Uterus (tissue), 4 donors: ENCODE measurements around the gene EMILIN2. TPM values are rescaled to one million over a fixed set of nuclear protein-coding genes. Genes with fewer than 3 reads are reported as not detected.
"Not testable (repeated sequence)": the region's sequence is repeated elsewhere in the genome, so short reads cannot be mapped to it uniquely, and the experiment has no call there.

Source experiments
- DNase-seq, 2 donors: peaks; one replicate each; pipeline ENCODE4 v3.0.0-alpha.2; 2019 to 2020
- H3K27ac ChIP-seq, 2 donors: fragments of 200-600 bp; sonication (generic); 1 replicate in 1 of 2; 2 replicates in 1 of 2; pipeline ENCODE4 v1.5.1; 2016 to 2018
- H3K27me3 ChIP-seq, 2 donors: fragments of 200-600 bp; sonication (generic); one replicate each; pipeline ENCODE4 v1.5.1; 2018 to 2019; ENCODE audit warnings: control low read depth in 1 of 2
- H3K36me3 ChIP-seq, 2 donors: fragments of 200-600 bp; sonication (generic); one replicate each; pipeline ENCODE4 v1.5.1; 2019; ENCODE audit warnings: control low read depth in 1 of 2
- H3K4me1 ChIP-seq, 2 donors: fragments of 200-600 bp; sonication (generic); one replicate each; pipeline ENCODE4 v1.5.1; 2018 to 2019; ENCODE audit warnings: control low read depth in 1 of 2
- H3K4me3 ChIP-seq, 2 donors: fragments of 200-600 bp; sonication (generic); 1 replicate in 1 of 2; 2 replicates in 1 of 2; pipeline ENCODE4 v1.5.1; 2018 to 2019; ENCODE audit warnings: mild to moderate bottlenecking in 1 of 2
- H3K9me3 ChIP-seq, 2 donors: fragments of 200-600 bp; sonication (generic); one replicate each; pipeline ENCODE4 v1.5.1; 2019; ENCODE audit warnings: control low read depth in 1 of 2
- CTCF ChIP-seq, 4 experiments: fragments of 200-600 bp in 2 of 4; fragments of 450-650 bp in 2 of 4; sonication (generic) in 2 of 4; IDR thresholded peaks; one replicate each; pipeline ENCODE4 v1.5.1; 2016 to 2019; ENCODE audit warnings: antibody characterized with exemption in 4 of 4, mild to moderate bottlenecking in 2 of 4, moderate library complexity in 1 of 4
- POLR2A ChIP-seq, 2 donors: fragments of 450-650 bp; IDR thresholded peaks; one replicate each; pipeline ENCODE4 v1.6.1; 2016; ENCODE audit warnings: antibody characterized with exemption in 2 of 2, mild to moderate bottlenecking in 1 of 2, moderate library complexity in 1 of 2
- intact Hi-C: fragments of 100-400 bp; cut with DNase I; formaldehyde crosslinking; loops from one replicate; pipeline ENCODE4 v1.15.1; 2023; ENCODE audit warnings: low total_unique reads
- total RNA-seq, 4 donors: library from RNA; depleted of rRNA in 3 of 4; stranded (reverse); fragments of >200 nt in 3 of 4; gene quantifications; one replicate each; pipeline versions ENCODE4 v1.1.0 to v1.2.4, GENCODE V29; 2014 to 2023
- donor health status: DM: yes; HTN: yes; CAD: no.

Gene EMILIN2
- 10 to 100 TPM; 25.6 to 60.2 (median 43.2) TPM for total RNA-seq

- intact Hi-C loops: no loop called here
- H3K27ac ChIP-seq: peak within 1 kb of the TSS; percentile 91 to 93
- H3K4me1 ChIP-seq: no peaks in the 10 kb centered on the region
- DNase-seq: peak; percentile 72 to 82
- no peaks in the 10 kb centered on the region for H3K36me3 ChIP-seq
- no peak for TF ChIP-seq CTCF (IDR thresholded peaks at IDR 0.05)
- TF ChIP-seq POLR2A (IDR thresholded peaks at IDR 0.05): peak in 1 of 2 donors; percentile 50
- H3K4me3 ChIP-seq: peak within 1 kb of the TSS; percentile 58 to 62
- no peaks in the 10 kb centered on the region for H3K27me3 ChIP-seq
- no peaks in the 10 kb centered on the region for H3K9me3 ChIP-seq
Observed at GRCh38 chr18:2846636-2847316, at the start of gene EMILIN2. Gene EMILIN2, plus strand, starts transcription at chr18:2847006. Its CDS starts 183 bp downstream, at chr18:2847189.

GRCh38 chr18:2797951-2798350, 48.9 kb upstream of the EMILIN2 start:
- no peaks in the 10 kb centered on the region for H3K9me3 ChIP-seq
- H3K27ac ChIP-seq: no peak overlapping the region
- intact Hi-C loops: no loop called here
- H3K4me1 ChIP-seq: no peaks in the 10 kb centered on the region
- H3K4me3 ChIP-seq: no peak overlapping the region
- no peak for DNase-seq
- TF ChIP-seq CTCF (IDR thresholded peaks at IDR 0.05) (no peak), POLR2A (IDR thresholded peaks at IDR 0.05) (no peak)
- no peaks in the 10 kb centered on the region for H3K27me3 ChIP-seq
- no peaks in the 10 kb centered on the region for H3K36me3 ChIP-seq

- intact Hi-C loops: no loop called here
- no peaks in the 10 kb centered on the region for H3K36me3 ChIP-seq
- H3K27ac ChIP-seq: no peak overlapping the region
- H3K9me3 ChIP-seq: no peaks in the 10 kb centered on the region
- H3K4me3 ChIP-seq: no peak overlapping the region
- DNase-seq: no peak
- TF ChIP-seq POLR2A (IDR thresholded peaks at IDR 0.05) (no peak), CTCF (IDR thresholded peaks at IDR 0.05) (no peak)
- no peaks in the 10 kb centered on the region for H3K27me3 ChIP-seq
- H3K4me1 ChIP-seq: no peaks in the 10 kb centered on the region
Observed at GRCh38 chr18:2799369-2799768, 47.4 kb upstream of the EMILIN2 start.

GRCh38 chr18:2805970-2806943, 40.5 kb upstream of the EMILIN2 start:
- intact Hi-C loops: no loop called here
- no peak overlapping the region for H3K4me3 ChIP-seq

GRCh38 chr18:2808640-2809039, 38.2 kb upstream of the EMILIN2 start:
- DNase-seq, H3K27me3 ChIP-seq, H3K27ac ChIP-seq, H3K4me3 ChIP-seq, intact Hi-C loops, H3K36me3 ChIP-seq, H3K4me1 ChIP-seq, H3K9me3 ChIP-seq: not testable (repeated sequence)

More at GRCh38 chr18:2805970-2806943, 40.5 kb upstream of the EMILIN2 start:
- Histone ChIP-seq H3K27me3 (no peaks in the 10 kb centered on the region), H3K36me3 (no peaks in the 10 kb centered on the region), H3K4me1 (no peaks in the 10 kb centered on the region), H3K27ac (no peak overlapping the region), H3K9me3 (no peaks in the 10 kb centered on the region)
- TF ChIP-seq CTCF (IDR thresholded peaks at IDR 0.05) (no peak), POLR2A (IDR thresholded peaks at IDR 0.05) (no peak)
- no peak for DNase-seq

- H3K4me3 ChIP-seq, H3K4me1 ChIP-seq, intact Hi-C loops, H3K27me3 ChIP-seq, H3K27ac ChIP-seq, H3K9me3 ChIP-seq, DNase-seq, H3K36me3 ChIP-seq: not testable (repeated sequence)
Observed at GRCh38 chr18:2809666-2810183, 37.1 kb upstream of the EMILIN2 start.
